Neutrophil (primary cell): Measurements from ENCODE around the gene FAT1.

Experiments
- H3K27ac ChIP-seq: fragments of 200-600 bp; sonication (generic); 2 replicates; pipeline ENCODE4 v1.5.1; 2016; ENCODE audit warnings: mild to moderate bottlenecking, moderate library complexity
- H3K27me3 ChIP-seq: fragments of 200-600 bp; sonication (generic); 2 replicates; pipeline ENCODE4 v1.6.0; 2016; ENCODE audit warnings: mild to moderate bottlenecking
- H3K36me3 ChIP-seq: fragments of 200-600 bp; sonication (generic); 2 replicates; pipeline ENCODE4 v1.5.1; 2017
- H3K4me1 ChIP-seq, 2 experiments: fragments of 200-600 bp in 1 of 2; sonication (generic) in 1 of 2; 1 replicate in 1 of 2; 2 replicates in 1 of 2; pipeline versions ENCODE4 v1.5.1 to v1.6.1; 2013 to 2016; ENCODE audit warnings: low read depth in 1 of 2, low read length in 1 of 2, mild to moderate bottlenecking in 1 of 2, moderate library complexity in 1 of 2; ENCODE audit not compliant: control insufficient read depth in 1 of 2, insufficient read depth in 1 of 2
- H3K4me3 ChIP-seq, 2 experiments: fragments of 200-600 bp in 1 of 2; sonication (generic) in 1 of 2; 1 replicate in 1 of 2; 2 replicates in 1 of 2; pipeline ENCODE4 v1.5.1; 2013 to 2016; ENCODE audit warnings: low read depth in 1 of 2, low read length in 1 of 2, mild to moderate bottlenecking in 1 of 2, moderate library complexity in 1 of 2
- H3K9me3 ChIP-seq: fragments of 200-600 bp; sonication (generic); 2 replicates; pipeline ENCODE4 v1.5.1; 2016
- TF ChIP-seq, protein P1 (sequence below): fragments of 200-600 bp; sonication (generic); IDR thresholded peaks from 2 replicates; pipeline ENCODE4 v1.5.1; 2016; ENCODE audit warnings: antibody characterized with exemption

The FAT1 gene

DNA sequence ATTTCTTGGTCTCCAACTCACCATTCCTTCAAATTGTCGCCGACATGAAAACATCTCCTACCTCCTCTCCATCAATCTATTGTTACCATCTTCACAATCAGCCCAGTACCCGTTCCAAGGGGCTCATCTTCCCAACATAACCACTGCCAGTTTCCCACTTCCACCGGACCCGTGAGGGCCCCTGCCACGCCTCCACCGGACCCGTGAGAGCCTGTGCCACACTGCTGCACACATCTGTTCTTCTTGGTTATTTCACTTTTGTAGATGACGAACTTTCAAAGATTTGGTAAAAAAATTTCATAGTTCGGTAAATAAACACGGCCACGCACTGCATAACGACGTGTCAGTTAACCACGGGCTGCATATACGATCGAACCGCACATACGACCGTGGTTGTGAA lies 65.0 kb downstream of the FAT1 start:
- TF ChIP-seq, protein P1, sequence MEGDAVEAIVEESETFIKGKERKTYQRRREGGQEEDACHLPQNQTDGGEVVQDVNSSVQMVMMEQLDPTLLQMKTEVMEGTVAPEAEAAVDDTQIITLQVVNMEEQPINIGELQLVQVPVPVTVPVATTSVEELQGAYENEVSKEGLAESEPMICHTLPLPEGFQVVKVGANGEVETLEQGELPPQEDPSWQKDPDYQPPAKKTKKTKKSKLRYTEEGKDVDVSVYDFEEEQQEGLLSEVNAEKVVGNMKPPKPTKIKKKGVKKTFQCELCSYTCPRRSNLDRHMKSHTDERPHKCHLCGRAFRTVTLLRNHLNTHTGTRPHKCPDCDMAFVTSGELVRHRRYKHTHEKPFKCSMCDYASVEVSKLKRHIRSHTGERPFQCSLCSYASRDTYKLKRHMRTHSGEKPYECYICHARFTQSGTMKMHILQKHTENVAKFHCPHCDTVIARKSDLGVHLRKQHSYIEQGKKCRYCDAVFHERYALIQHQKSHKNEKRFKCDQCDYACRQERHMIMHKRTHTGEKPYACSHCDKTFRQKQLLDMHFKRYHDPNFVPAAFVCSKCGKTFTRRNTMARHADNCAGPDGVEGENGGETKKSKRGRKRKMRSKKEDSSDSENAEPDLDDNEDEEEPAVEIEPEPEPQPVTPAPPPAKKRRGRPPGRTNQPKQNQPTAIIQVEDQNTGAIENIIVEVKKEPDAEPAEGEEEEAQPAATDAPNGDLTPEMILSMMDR = no peak

DNA sequence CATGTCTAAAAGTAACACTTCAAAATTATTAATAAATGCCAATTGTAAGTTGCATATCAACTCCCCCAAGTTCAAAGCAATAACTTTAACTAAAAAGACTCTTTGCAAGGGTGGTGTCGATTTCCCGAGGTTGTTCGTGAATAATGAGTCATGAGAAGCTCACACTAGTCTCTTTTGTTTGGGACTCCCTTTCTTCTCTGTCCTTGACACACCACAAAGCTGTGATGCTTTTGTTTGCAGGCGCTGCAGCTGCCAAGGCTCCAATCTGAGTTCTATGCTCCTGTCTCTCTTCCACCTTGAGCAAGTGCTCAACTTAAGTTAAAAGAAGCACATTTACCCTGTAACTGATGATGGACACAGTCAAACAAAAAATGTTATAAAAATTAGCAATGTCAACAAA lies 65.9 kb downstream of the FAT1 start:
- H3K4me3 ChIP-seq = no peak overlapping the region
- no peaks in the 10 kb centered on the region for H3K27me3 ChIP-seq
- H3K4me1 ChIP-seq = no peaks in the 10 kb centered on the region
- H3K27ac ChIP-seq = no peak overlapping the region
- TF ChIP-seq, protein P1 = no peak
- H3K36me3 ChIP-seq = no peaks in the 10 kb centered on the region
- no peaks in the 10 kb centered on the region for H3K9me3 ChIP-seq

More for the DNA sequence above, 65.0 kb downstream of the FAT1 start:
- no peaks in the 10 kb centered on the region for H3K4me1 ChIP-seq
- H3K4me3 ChIP-seq = no peak overlapping the region
- no peaks in the 10 kb centered on the region for H3K9me3 ChIP-seq
- no peak overlapping the region for H3K27ac ChIP-seq
- H3K36me3 ChIP-seq = no peaks in the 10 kb centered on the region
- H3K27me3 ChIP-seq = no peaks in the 10 kb centered on the region

GRCh38 chr4:186653969-186654368 lies 69.7 kb downstream of the FAT1 start:
- TF ChIP-seq, protein P1 = no peak
- H3K9me3 ChIP-seq = no peaks in the 10 kb centered on the region
- no peak overlapping the region for H3K4me3 ChIP-seq
- no peaks in the 10 kb centered on the region for H3K36me3 ChIP-seq
- H3K4me1 ChIP-seq = no peaks in the 10 kb centered on the region
- no peak overlapping the region for H3K27ac ChIP-seq
- H3K27me3 ChIP-seq = no peaks in the 10 kb centered on the region

DNA sequence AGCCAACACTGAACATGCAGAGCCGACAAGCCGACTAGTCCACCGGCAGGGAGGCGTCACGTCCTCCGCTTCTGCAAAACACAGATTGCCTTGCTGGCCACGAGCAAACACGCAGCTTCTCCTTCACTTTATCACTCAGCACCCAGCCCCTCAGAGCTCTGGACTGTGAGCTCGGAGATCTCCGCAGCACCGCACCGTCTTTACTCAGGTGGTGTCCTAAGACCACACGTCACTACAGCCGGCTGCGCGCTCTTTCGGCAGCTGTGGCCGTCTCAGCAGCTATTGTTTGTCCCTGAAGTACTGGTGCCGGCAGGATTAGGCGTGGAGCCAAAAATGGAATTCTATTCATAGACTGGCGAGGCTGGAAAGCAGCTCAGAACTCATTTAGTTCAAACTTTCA lies 72.0 kb downstream of the FAT1 start:
- H3K4me1 ChIP-seq = no peaks in the 10 kb centered on the region
- no peaks in the 10 kb centered on the region for H3K27me3 ChIP-seq
- H3K36me3 ChIP-seq = no peaks in the 10 kb centered on the region
- no peaks in the 10 kb centered on the region for H3K9me3 ChIP-seq
- no peak overlapping the region for H3K27ac ChIP-seq
- TF ChIP-seq, protein P1 = no peak
- H3K4me3 ChIP-seq = no peak overlapping the region

DNA sequence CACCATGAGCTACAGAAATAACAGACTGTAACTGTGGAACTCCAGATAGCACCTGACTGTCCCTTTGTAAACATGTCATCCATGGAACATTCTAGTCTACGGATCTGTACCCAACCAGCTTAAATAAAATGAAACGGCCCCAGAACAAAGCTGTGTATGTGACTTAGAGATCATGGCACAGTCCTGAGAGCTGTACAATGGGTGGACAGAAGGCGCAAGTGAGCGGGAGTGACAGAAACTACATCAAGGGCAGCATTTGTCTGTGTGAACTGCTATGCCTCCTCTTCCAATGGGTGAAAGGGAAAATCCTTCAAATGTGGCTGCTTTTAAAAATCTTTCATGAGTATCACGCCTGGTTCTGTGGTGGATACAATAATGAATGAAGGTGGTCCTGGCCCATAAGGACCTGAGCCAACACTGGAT lies 72.5 kb downstream of the FAT1 start:
- no peaks in the 10 kb centered on the region for H3K27me3 ChIP-seq
- no peaks in the 10 kb centered on the region for H3K36me3 ChIP-seq
- H3K4me1 ChIP-seq = no peaks in the 10 kb centered on the region
- TF ChIP-seq, protein P1 = no peak
- no peak overlapping the region for H3K4me3 ChIP-seq
- no peak overlapping the region for H3K27ac ChIP-seq
- H3K9me3 ChIP-seq = no peaks in the 10 kb centered on the region
